Aorta (tissue), 5 donors: ENCODE results near the gene POU2F2. TPM values are rescaled to one million over a fixed set of nuclear protein-coding genes. Genes with fewer than 3 reads are reported as not detected.
"Not testable (repeated sequence)": the region's sequence is repeated elsewhere in the genome, so short reads cannot be mapped to it uniquely, and the experiment has no call there.

Experiments
- ATAC-seq: fragments of 200-7000 bp; cut with Tn5 transposase; one replicate; pipeline ENCODE4 v1.9.1; 2022; ENCODE audit warnings: moderate library complexity; ENCODE audit not compliant: low FRiP score
- DNase-seq, 2 donors: peaks; one replicate each; pipeline ENCODE4 v3.0.0-alpha.2; 2020
- H3K27ac ChIP-seq, 2 donors: one replicate each; pipeline ENCODE4 v1.5.1; 2013; ENCODE audit warnings: low read length in 2 of 2, mild to moderate bottlenecking in 2 of 2, moderate library complexity in 2 of 2, control low read depth in 1 of 2, inconsistent platforms in 1 of 2, low read depth in 1 of 2
- H3K27me3 ChIP-seq, 2 donors: one replicate each; pipeline ENCODE4 v1.6.1; 2013; ENCODE audit warnings: control low read depth in 1 of 2, low read length in 1 of 2, mild to moderate bottlenecking in 1 of 2, moderate library complexity in 1 of 2; ENCODE audit not compliant: insufficient read depth in 2 of 2, control insufficient read depth in 1 of 2
- H3K36me3 ChIP-seq, 2 donors: one replicate each; pipeline ENCODE4 v1.6.1; 2013; ENCODE audit warnings: control low read depth in 1 of 2, low read length in 1 of 2, mild to moderate bottlenecking in 1 of 2; ENCODE audit not compliant: insufficient read depth in 2 of 2, control insufficient read depth in 1 of 2
- H3K4me1 ChIP-seq, 2 donors: one replicate each; pipeline ENCODE4 v1.6.1; 2013; ENCODE audit warnings: low read length in 2 of 2, control low read depth in 1 of 2, mild to moderate bottlenecking in 1 of 2, moderate library complexity in 1 of 2; ENCODE audit not compliant: insufficient read depth in 2 of 2, control insufficient read depth in 1 of 2
- H3K4me3 ChIP-seq, 2 donors: one replicate each; pipeline ENCODE4 v1.5.1; 2013; ENCODE audit warnings: low read length in 2 of 2, control low read depth in 1 of 2, mild to moderate bottlenecking in 1 of 2
- H3K9me3 ChIP-seq: one replicate; pipeline ENCODE4 v1.6.1; 2013; ENCODE audit warnings: mild to moderate bottlenecking, low read length; ENCODE audit not compliant: control insufficient read depth
- WGBS, 2 donors: extraction: QIAGEN DNeasy Blood & Tissue Kit; methylation state at CpG; one replicate each; pipeline ENCODE4 v1.1.7; 2013; 5-methylcytosine and 5-hydroxymethylcytosine counted together
- intact Hi-C, 2 donors: fragments of 100-400 bp; cut with DNase I; formaldehyde crosslinking; loops; one replicate each; pipeline versions ENCODE4 v1.14.2 to v1.15.0; 2022
- microRNA-seq, 2 donors: library from miRNA; unstranded; fragments of <30 nt; microRNA quantifications; one replicate each; pipeline ENCODE4 v1.2.0, GENCODE V29; 2020
- polyA plus RNA-seq, 2 donors: library from polyadenylated mRNA; stranded (reverse); fragments of 200-250 nt; gene quantifications; one replicate each; pipeline ENCODE4 v1.2.3, GENCODE V29; 2013
- total RNA-seq, 2 donors: library from RNA; stranded (reverse); fragmentation: NEBNext Ultra II Directional; extraction: Animal tissue kit (Norgen Biotek cat#: 25700); gene quantifications; one replicate each; pipeline ENCODE4 v1.2.1, GENCODE V29; 2021
- donor health status: healthy with polysubstance abuse.
- donor health status: Bipolar disorder and iron deficiency.
- donor health status: DM: no; HTN: no; CAD: no.
- donor health status: DM: no; HTN: no; CAD: no.
- donor health status: DM: yes; HTN: yes; CAD: no.

The POU2F2 gene
- total and polyA plus RNA-seq, 4 donors = 2.3 to 9.0 (median 4.3) TPM

DNA sequence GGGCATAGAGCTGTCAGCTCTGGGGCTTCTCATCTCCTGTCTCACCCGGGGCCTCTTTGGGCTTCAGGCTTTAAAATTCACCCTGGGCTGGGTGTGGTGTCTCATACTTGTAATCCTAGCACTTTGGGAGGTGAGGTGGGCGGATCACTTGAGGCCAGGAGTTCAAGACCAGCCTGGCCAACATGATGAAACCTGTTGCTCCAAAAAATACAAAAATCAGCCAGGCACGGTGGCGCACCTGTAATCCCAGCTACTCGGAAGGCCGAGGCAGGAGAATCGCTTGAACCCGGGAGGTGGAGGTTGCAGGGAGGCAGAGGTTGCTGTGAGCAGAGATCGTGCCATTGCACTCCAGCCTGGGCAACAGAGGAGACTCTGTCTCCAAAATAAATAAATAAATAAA is 91.8 kb downstream of the POU2F2 start:
- H3K9me3 ChIP-seq, ATAC-seq, H3K4me1 ChIP-seq, H3K36me3 ChIP-seq, H3K4me3 ChIP-seq, H3K27me3 ChIP-seq, intact Hi-C loops, DNase-seq, H3K27ac ChIP-seq: not testable (repeated sequence)
- WGBS, 2 donors = 92 to 94% methylated on average over 9 of the region's 9 CpGs

GRCh38 chr19:42040031-42040430 is 92.2 kb downstream of the POU2F2 start:
- no peaks in the 10 kb centered on the region for H3K27me3 ChIP-seq
- no peak for DNase-seq
- H3K36me3 ChIP-seq = peaks cover 0 to 3% of the 10 kb centered on the region in 2 donors
- H3K4me3 ChIP-seq = no peak overlapping the region
- no peaks in the 10 kb centered on the region for H3K4me1 ChIP-seq
- H3K9me3 ChIP-seq = no peaks in the 10 kb centered on the region
- no peak for ATAC-seq
- no peak overlapping the region for H3K27ac ChIP-seq
- intact Hi-C loops = no loop called here

DNA sequence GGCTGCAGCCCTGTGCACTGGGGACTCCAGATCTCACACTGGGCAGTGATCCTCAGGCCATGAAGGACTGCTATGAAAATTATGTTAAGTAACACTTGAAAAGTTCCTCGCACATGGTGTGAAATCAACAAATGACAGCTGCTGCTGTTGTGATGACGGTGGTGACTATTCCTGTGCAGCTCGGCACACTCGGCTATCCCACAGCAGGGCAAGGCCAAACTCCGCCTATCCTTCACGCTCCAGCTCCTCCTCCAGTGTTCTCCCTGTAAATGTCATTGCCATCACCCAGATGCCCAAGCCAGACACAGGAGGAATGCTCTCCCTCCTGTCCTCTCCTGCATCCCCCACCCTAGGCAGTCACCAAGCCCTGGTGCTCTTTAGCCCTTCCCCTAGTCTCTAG is 93.6 kb downstream of the POU2F2 start:
- no peak overlapping the region for H3K4me3 ChIP-seq
- no peaks in the 10 kb centered on the region for H3K9me3 ChIP-seq
- no peaks in the 10 kb centered on the region for H3K27me3 ChIP-seq
- H3K4me1 ChIP-seq = no peaks in the 10 kb centered on the region
- H3K36me3 ChIP-seq = peaks cover 0 to 3% of the 10 kb centered on the region in 2 donors
- ATAC-seq (no peak), DNase-seq (no peak)
- WGBS, 2 donors = 45 to 73% methylated on average over 6 of the region's 6 CpGs
- no peak overlapping the region for H3K27ac ChIP-seq
- intact Hi-C loops = no loop called here

DNA sequence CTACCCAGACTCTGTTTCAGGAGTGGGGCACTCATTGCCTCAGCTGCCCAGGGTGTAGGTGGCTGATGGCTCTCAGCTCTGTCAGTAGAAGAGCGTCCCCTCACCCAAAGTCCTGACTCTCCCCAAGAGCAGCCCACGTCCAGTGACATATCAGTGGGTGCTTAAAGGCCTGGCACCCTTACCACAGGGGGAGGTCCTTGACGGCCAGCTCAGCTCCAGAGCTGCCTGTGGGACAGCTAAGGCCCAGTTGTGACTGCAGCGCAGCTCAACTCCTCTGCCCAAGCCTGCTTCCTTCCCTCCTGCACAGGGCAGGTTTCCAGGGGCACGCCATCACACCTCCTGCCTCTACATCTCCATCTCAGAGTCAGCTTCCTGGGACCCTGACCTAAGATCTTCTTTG is 94.6 kb downstream of the POU2F2 start:
- H3K4me1 ChIP-seq = no peaks in the 10 kb centered on the region
- ATAC-seq = no peak
- no peaks in the 10 kb centered on the region for H3K9me3 ChIP-seq
- WGBS, 2 donors = 71 to 77% methylated on average over 5 of the region's 5 CpGs
- no peak overlapping the region for H3K4me3 ChIP-seq
- H3K27me3 ChIP-seq = no peaks in the 10 kb centered on the region
- intact Hi-C loops = no loop called here
- H3K36me3 ChIP-seq = peaks cover 0 to 3% of the 10 kb centered on the region in 2 donors
- no peak overlapping the region for H3K27ac ChIP-seq
- no peak for DNase-seq

Small RNA genes lying within 50 kb of the gene (microRNA-seq; reads per million reads assigned to microRNA genes)
- 0 reads per million in 2 donors for gene MIR4323

Other genes starting within 250 kb of the POU2F2 start
- gene ARHGEF1, start 249.3 kb downstream of the POU2F2 start, total RNA-seq = 100 to 1,000 TPM in 1 of 2 donors, 10 to 100 TPM in 1; 95.5 to 137 TPM
- gene ARHGEF1, start 249.3 kb downstream of the POU2F2 start, polyA plus RNA-seq = 100 to 1,000 TPM in 1 of 2 donors, 10 to 100 TPM in 1; 29.8 to 163 TPM
- gene ERFL, start 204.0 kb downstream of the POU2F2 start, total RNA-seq = under 1 TPM; 0.51 to 0.81 TPM
- gene ERFL, start 204.0 kb downstream of the POU2F2 start, polyA plus RNA-seq = under 1 TPM in 1 of 2 donors, not detected in 1; 0.46 TPM
- 100 to 1,000 TPM; 175 to 198 TPM for gene RABAC1, start 173.1 kb downstream of the POU2F2 start, total RNA-seq
- gene RABAC1, start 173.1 kb downstream of the POU2F2 start, polyA plus RNA-seq = 100 to 1,000 TPM; 223 to 376 TPM
- not detected for gene ATP1A3, start 138.2 kb downstream of the POU2F2 start, total RNA-seq
- gene ATP1A3, start 138.2 kb downstream of the POU2F2 start, polyA plus RNA-seq = under 1 TPM in 1 of 2 donors, not detected in 1; 0.38 TPM
- gene GRIK5, start 62.2 kb downstream of the POU2F2 start, total RNA-seq = 10 to 100 TPM; 20.8 to 24.5 TPM
- 10 to 100 TPM in 1 of 2 donors, 1 to 10 TPM in 1; 3.5 to 39.0 TPM for gene GRIK5, start 62.2 kb downstream of the POU2F2 start, polyA plus RNA-seq
- 10 to 100 TPM in 1 of 2 donors, 1 to 10 TPM in 1; 9.0 to 10.3 TPM for gene ZNF574, start 56.3 kb downstream of the POU2F2 start, total RNA-seq
- gene ZNF574, start 56.3 kb downstream of the POU2F2 start, polyA plus RNA-seq = 1 to 10 TPM; 2.4 to 6.8 TPM
- 10 to 100 TPM; 16.4 to 19.6 TPM for gene DEDD2, start 85.2 kb upstream of the POU2F2 start, total RNA-seq
- gene DEDD2, start 85.2 kb upstream of the POU2F2 start, polyA plus RNA-seq = 10 to 100 TPM; 19.8 to 33.8 TPM
- 10 to 100 TPM in 1 of 2 donors, 1 to 10 TPM in 1; 8.2 to 12.3 TPM for gene ZNF526, start 87.9 kb upstream of the POU2F2 start, total RNA-seq
- gene ZNF526, start 87.9 kb upstream of the POU2F2 start, polyA plus RNA-seq = 1 to 10 TPM; 2.6 to 2.8 TPM
- 10 to 100 TPM; 28.8 to 34.4 TPM for gene GSK3A, start 110.2 kb upstream of the POU2F2 start, total RNA-seq
- gene GSK3A, start 110.2 kb upstream of the POU2F2 start, polyA plus RNA-seq = 10 to 100 TPM; 36.1 to 40.7 TPM
- 10 to 100 TPM; 74.9 to 99.5 TPM for gene ERF, start 122.7 kb upstream of the POU2F2 start, total RNA-seq
- 10 to 100 TPM; 19.7 to 44.2 TPM for gene ERF, start 122.7 kb upstream of the POU2F2 start, polyA plus RNA-seq
- 100 to 1,000 TPM; 103 to 104 TPM for gene CIC, start 136.8 kb upstream of the POU2F2 start, total RNA-seq
- 10 to 100 TPM; 14.3 to 44.6 TPM for gene CIC, start 136.8 kb upstream of the POU2F2 start, polyA plus RNA-seq
- gene PRR19, start 169.7 kb upstream of the POU2F2 start, total RNA-seq = under 1 TPM; 0.23 to 0.45 TPM
- not detected for gene PRR19, start 169.7 kb upstream of the POU2F2 start, polyA plus RNA-seq
- gene PAFAH1B3, start 170.2 kb upstream of the POU2F2 start, total RNA-seq = 1 to 10 TPM; 4.8 to 9.3 TPM
- gene PAFAH1B3, start 170.2 kb upstream of the POU2F2 start, polyA plus RNA-seq = 1 to 10 TPM; 2.3 to 8.4 TPM
- gene TMEM145, start 180.9 kb upstream of the POU2F2 start, total RNA-seq = not detected
- not detected for gene TMEM145, start 180.9 kb upstream of the POU2F2 start, polyA plus RNA-seq
- gene MEGF8, start 193.2 kb upstream of the POU2F2 start, total RNA-seq = 10 to 100 TPM; 17.5 to 26.4 TPM
- gene MEGF8, start 193.2 kb upstream of the POU2F2 start, polyA plus RNA-seq = 1 to 10 TPM; 5.9 to 7.2 TPM